GM21381 (cell line): ENCODE measurements around the gene GPR35.
"Not testable (repeated sequence)": the region's sequence is repeated elsewhere in the genome, so short reads cannot be mapped to it uniquely, and the experiment has no call there.

Source experiments
- ATAC-seq: cut with Tn5 transposase; IDR thresholded peaks from one replicate; pipeline ENCODE4 v1.9.1; 2021; ENCODE audit warnings: mild to moderate bottlenecking, moderate library complexity; ENCODE audit not compliant: unreplicated experiment

Gene GPR35

DNA sequence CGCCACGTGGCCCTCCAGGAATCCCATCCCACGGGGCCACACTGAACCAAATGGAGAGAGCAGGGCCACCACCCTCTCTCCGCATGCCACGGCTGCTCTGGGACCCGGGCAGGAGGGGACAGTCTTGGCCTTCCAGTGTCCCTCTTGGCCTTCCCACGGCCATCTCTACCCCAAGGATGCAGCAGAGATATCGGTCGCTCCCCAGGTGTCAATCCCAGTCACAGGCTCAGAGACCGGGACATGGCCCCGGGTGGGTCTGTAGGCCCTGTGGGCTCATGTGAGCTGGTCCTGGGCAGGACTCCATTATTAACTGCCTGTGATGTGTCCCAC is 23.5 kb upstream of the GPR35 start:
- no peak for ATAC-seq

DNA sequence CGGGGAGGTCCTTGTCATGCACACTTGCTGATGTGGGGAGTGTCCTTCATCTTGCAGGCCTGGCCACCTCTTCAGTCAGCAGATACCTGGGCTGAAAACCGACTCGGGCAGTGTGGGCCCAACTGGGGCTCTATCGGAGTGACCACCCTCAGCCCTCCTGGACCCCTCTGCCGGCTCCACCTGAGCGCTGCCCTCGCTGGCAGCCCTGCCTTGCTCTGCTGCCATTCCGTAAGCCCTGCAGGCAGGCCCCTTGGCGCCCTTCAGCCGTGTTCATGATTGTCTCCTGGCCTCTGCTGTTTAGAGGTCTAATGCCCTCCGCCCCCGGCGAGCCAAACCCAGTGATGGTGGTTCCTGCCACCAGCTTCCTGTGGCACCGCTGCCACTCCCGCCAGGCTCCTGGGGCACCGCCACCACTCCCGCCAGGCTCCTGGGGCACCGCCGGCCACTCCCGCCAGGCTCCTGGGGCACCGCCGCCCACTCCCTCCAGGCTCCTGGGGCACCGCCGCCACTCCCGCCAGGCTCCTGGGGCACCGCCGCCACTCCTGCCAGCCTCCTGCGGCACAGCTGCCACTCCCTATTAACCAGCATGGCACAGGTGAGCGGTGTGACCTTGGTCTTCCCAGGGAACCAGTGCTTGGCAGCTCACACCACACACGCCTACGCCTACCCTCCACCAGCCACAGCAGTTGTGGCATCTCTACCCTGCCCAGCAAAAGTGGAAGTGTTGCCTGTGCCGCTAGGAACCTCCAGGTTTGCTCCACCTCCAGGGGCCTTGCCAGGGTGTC is 22.8 kb upstream of the GPR35 start:
- ATAC-seq, result no peak

DNA sequence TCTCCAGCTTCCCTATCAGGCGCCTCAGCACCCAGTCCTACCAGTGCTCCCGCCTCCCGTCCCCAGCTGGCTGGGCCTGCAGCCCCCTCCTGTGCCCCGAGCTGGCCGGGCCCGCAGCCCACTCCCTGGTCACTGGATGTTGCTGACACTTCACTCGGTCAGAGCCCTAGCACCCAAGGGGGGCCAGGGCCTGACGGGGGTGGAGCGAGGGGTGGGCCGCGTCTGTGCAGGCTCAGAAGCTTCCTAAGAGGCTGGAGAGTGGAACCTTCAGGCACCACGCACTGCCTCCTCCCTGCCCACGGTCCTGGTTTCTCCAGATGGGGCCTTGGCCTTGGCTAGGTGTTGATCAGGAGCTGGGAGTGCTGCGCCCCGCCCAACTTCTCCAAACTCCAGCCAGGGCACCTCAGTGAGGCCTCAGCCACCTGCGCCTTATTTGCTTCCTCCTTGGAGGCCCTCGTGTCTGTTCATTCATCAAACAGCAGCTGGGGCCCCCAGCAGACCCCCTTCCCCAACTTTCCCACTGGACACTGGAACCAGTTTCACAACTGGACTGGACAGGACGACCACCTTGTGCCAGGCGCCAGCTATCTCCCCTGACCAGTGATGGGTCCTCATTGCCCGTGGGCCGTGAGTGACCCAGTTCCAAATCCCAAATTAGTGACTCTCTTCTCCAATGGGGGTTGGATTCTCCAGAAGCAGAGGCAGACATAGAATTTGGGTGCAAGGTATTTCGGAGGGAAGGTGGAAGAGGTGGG is 22.0 kb upstream of the GPR35 start:
- no peak for ATAC-seq

DNA sequence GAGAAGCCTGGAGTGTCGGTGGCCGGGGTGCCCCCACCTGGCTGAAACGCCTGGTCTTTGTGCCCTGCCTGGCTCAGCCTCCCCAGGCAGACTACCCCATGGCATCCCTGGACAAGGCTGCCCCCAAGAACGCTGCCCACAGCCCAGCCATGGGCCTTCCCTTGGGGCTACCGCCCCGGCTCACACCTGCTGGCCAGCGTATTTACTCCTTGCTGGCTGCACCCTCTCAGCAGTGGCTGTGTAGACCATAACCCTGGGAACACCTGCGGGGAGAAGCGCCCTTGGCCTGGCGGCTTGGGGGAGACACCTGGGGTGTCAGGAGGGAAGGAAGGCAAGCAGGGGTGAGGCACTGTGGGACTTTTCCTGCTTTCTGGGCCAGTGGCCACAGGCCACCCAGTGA is 21.4 kb upstream of the GPR35 start:
- ATAC-seq, result no peak

DNA sequence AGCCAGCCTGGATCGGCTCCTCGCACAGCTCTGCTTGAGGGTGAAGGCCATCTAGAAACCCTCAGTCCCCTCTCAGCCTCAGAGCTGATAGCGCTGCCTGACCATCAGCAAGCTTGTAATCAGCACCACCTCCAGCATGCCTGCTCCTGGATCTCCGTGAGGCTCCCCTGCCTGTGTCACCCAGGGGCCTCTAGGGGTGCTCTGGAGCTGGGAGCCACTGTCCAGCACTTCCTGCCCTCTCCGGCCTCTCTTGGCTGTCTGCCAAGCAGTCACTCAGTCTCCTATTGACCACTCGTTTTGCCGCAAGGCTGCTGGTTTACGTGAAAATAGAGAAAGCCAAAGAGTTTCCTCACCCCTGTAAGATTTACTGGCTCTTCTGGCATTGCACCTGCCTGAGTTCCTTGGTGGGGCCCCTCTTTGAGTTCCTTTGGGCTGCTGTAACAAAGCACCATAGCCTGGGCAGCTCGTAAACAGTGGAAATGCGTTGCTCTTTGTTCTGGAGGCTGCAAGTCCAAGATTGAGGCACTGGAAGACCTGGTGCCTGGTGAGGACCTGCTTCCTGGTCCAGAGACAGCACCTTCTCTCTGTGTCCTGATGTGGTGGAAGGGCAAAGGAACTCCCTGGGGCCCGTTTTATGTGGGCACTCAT is 20.9 kb upstream of the GPR35 start:
- no peak for ATAC-seq

DNA sequence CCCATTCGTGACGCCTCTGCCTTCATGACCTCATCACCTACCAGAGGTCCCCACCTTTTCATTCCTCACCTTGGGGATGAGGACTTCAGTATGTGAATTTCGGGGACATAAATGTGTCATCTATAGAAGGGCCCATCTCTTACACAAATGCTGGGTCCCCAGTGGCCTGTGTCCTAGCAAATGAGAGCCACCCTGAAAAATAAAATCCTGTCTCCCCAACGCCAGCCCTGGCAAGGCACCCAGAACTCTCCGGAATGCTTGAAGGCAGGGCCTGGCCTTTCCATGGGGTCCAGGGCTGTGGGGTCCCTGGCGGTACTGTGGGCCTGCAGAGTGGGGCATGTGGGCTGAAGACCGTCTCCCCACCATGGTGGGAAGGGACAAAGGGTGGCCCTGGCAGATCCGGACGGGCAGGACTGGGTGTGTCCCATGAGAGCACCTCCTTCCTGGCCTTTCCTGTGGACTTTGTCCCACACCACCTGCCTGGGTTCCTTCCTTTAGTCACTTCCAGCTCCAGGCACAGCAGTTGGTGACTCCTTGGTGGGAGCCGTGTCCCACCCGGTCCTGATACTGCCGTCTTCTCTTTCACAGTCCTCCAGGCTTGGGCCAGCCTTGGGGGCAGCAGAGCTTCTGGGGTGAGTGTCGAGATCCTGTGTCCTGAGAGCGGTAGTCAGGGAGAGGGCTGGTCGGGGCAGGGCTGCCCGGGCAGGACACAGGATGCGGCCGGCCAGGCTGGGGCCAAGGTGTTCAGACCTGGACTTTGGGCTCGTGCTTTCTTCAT is 20.2 kb upstream of the GPR35 start:
- no peak for ATAC-seq

DNA sequence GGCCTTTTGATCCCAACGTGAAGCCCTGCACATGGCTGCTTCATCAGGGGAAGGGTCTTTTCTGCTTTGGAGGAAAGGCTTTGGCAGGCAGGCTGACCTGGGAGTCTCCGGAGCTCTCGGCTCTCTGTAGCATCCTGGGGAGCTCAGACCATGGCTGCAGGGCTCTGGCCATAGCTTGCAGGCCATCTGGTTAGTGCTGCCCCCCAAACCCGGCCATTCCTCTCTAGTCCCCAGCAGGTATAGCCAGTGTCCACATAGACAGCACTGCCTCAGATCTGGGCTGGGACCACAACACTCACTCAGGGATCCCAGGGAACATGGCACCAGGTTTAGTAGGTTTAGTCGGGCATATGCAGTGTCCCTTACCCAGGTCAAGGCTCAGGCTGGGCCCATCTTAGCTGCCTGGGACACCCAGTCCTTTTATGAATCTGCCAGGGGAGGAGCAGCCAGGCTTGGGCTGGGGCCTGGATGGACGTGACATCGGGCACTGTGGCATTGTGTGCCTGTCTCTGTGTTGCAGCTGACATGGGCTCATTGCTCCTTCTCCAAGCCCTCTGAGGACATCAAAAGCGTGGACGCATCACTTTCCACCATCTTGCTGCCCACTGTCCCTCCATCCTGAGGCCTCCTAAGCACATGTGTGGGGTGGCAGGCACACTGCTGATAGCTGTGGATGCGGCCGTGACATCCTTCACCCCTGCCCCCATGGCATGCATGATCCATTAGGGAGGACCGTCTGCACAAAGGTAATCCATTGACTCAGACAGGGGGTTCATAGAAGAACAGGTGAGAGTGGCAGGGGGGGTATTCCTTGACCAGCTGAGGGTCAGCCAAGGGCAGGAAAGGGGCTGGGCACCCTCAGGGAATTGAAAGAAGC is 19.2 kb upstream of the GPR35 start:
- ATAC-seq, result no peak

DNA sequence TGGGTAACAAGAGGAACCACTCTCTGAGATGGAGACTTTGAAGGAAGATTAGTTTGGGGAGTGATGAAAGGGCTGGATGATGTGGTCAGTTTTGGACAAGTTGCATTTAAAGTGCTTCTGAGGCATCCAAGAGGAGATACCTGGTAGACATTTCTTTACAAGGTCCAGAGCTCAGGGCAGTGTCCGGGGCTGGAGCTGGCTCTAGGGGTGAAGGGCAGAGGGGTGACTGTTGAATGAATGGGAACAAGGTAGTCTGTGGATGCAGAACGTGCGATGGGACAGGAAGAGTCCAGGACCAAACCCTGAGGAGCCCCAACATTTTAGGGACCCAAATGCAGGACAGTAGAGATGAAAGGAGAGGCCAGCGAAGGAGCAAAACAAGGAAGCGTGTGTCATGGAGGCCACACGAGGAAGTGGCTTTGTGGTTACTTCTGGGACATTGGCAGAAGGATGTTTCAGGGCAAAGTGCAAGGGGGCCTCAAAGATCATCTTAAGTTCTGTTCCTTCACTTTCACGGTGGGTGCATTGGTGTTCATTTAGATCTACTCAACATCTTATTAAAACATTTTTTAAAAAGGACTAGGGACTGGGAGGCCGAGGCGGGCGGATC is 13.6 kb upstream of the GPR35 start:
- no peak for ATAC-seq

DNA sequence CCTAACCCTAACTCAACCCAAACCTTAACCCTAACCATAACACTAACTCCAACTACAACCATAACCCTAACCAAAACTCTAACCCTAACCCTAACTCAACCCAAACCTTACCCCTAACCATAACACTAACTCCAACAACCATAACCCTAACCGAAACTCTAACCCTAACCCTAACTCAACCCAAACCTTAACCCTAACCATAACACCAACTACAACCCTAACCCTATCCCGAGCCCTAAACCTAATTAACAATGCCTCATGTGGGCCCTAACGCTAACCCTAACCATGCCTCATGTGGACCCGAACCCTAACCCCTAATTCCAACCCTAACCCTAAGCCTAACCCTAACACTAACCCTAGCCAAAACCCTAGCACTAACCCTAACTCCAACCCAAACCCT is 11.5 kb upstream of the GPR35 start:
- no peak for ATAC-seq

DNA sequence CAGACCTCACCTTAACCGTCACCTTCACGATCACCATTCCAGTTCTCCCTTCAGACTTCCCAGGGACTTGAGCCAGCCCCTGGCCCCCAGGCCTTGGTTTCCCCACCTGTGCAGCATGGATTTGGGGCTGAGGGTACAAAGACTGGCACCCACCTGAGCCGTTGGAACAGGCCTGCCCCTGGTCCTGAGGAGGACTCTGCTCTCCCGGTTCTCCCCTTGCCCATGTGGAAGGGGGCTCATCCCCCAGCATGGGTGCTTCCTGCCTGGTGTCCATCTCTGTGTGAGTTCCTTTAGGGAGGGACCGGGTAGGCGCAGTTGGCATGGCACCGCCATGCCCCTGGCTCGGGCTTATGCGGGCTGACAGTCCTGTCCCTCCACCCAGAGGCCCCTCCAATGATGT is 10.9 kb upstream of the GPR35 start:
- ATAC-seq, result no peak

DNA sequence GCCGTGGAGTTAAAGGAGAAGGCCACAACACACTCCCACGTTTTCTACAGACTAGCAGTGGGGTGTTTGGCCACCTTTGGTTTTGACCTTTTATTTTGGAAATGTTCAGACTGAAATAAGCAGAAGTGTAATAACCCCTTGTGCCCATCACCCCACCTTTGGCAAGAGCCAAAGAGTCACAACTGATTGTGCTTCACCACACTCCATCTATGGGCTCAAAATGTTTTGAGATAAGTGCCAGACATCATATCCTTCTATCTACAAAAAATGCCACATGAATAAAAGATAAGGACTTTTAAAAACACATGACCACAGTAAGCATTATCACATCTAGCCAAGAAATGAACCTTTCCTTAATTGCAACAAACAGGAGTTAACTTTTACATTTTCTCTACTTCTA is 9.9 kb upstream of the GPR35 start:
- ATAC-seq, result no peak

DNA sequence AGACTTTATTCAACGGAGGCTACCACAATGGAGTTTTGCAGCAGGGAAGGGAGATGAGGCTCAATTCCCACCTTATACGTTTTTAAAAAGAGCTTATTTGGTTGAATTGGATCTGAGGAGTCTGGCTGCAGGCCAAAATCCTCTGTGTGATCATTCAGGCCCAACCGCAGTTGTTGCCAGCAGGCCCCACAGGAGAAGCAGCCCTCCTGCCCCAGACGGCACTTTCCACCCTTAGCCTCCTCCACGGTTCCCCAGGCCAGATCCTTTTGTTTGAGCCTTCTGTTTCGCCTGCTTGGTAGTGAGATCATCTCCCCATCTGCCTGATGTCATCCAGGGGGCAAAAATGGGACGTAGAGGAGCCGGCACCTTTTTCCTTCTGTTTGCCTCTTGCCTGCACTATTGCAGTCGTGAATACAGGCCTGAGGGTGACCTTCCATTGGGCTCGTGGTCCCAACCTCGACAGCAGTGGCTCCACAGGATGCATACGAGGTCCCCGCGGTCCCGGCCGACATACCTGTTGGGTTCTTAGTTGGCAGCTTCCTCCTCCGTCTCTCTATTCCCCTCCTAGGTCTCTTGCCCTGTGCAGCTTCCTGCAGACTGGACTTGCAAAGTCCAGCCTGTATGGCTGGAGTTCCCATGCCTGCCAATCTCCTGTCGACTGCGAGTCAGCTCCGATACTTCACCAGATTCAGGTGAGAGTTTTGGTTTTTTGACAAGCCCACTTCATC is 9.3 kb upstream of the GPR35 start:
- no peak for ATAC-seq

DNA sequence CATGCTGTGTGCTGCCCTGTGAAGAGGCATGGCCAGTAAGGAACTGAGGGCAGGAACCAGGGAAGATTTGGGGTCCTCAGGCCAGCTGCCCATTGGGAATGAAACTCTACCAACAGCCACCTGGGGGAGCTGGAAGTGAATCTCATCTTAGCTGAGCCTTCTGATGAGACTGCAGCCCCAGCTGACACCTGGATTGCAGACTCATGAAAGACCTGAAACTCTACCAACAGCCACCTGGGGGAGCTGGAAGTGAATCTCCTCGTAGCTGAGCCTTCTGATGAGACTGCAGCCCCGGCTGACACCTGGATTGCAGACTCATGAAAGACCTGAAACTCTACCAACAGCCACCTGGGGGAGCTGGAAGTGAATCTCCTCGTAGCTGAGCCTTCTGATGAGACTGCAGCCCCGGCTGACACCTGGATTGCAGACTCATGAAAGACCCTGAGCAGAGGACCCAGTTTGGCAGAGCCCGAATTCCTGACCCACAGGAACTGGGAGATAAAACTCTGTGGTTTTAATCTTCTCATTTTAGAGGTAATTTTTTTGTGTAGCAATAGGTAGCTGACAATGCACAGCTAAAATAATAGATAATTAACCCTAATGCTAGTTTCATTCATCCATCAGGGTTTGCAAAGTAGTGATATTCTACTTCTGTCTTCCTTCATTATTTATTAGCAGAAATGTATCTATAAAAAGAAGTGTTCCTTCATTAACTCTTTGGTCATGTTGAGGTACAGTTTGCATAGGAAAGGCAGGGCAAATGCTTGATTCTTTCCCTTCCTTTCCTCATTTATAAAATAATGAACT is 8.2 kb upstream of the GPR35 start:
- ATAC-seq, result not testable (repeated sequence)

DNA sequence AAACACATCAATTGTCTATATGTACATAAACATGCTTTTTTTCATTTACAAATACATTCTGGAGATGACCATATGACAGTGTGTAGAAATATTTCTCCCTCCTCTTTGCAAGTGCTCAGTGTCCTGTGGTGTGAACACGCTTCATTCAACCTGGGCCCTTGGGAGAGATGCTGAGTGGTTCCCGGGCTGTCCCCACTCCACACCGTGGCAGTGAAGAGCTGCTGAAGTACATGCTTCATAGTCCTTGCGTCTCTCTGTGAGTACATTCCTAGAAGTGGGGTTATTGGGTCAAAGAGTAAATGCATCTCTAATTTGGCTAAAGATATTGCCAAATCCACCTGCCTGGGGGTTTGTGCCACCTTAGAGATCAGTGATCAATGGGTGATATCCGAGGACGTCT is 6.5 kb upstream of the GPR35 start:
- no peak for ATAC-seq

DNA sequence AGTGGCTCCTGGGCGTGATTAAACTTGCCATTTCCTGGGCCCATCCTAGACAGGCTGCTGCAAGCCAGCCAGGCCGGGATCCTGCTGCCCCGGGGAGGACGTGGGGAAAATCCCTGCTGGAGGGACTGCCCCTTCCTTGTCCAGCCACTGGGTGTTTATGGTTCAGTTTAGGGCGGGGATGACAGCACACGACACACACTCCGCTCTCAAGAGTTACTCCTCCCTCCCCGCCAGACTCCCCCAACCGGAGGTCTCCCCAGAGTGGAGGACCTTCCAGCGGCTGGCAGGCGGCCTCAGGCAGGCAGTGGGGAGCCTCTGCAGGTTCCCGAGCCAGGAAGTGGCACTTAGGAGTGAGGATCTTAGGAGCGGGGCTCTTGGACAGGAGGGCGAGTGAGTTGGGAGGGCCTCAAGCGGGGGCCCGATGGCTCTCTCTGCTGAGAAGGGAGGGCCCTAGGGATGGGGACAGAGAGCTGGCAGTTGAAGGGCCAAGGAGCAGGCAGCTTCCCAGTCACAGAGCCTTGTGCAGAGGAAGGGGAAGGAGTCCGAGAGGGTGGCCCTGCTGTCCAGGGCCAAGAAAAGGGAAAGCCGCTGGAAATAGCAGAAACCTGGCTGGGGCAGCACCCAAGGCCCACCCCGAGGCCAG is 5.7 kb upstream of the GPR35 start:
- no peak for ATAC-seq

DNA sequence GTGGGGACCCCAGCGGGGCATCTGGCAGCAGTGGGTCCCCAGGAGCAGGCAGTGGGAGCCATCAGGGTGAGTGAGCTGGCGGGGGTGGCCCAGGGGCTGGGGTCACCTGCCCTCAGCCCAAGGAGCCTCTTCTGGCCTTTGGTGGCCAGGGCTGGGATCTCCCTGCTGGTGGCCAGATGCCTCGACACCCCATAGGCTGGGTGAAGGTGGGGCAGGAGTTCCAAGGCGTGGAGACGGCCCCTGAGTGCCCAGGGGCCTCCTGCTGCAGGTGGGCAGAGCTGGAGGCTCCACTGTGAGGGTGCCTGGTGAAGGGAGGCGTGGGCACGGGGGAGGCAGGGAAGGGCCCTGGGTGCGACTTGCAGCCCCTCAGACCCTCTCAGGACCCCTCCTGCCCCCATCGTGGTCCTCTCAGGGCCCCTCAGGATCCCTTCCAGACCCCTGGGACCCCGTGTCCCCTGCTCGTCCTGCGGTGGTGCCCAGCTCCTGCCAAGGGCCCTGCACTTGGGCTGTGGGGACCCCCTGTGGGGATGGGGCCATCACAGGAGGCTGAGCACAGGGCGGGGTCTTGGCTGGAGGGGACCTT is 5.0 kb upstream of the GPR35 start:
- no peak for ATAC-seq

DNA sequence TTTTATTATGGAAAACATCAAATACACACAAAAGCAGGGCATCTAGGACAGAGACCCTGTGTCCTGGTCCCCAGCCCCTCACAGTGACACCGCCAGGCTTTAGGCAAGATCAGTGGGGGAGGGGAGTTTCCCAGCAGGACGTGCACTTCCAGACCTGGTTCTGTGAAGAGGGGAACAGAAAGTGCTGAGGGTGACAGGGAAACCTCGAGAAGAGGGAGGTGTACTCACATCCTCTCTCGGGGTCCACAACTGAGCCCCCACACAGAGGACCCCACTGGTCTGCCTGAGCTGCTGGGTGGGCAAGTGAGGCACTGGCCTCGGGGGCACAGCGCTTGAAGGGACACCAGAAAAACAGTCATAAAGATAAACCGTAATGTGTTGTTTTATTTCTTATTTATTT is 4.4 kb upstream of the GPR35 start:
- no peak for ATAC-seq

DNA sequence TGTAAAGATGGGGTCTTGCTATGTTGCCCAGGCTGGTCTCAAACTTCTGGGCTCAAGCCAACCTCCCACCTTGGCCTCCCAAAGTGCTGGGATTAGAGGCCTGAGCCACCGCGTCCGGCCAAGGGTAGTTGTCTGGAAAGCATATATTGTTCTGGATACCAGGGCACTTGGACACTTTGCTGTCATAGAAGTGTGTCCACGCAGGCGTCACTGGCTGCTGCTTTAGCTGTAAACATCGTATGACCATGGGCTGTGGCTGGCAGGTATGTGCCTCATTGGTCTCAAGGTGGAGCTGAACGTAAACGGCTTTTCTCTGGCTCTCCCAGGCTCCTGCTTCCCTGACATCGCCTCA is 3.2 kb upstream of the GPR35 start:
- no peak for ATAC-seq
